ENCODE data around the gene HNF1A.

Gene HNF1A

GRCh38 chr12:120959111-120959878 is 19.0 kb upstream of the HNF1A start:
- DNase-seq (ENCODE audit: low spot score): no peak

GRCh38 chr12:120960657-120961056 is 17.7 kb upstream of the HNF1A start:
- no peak for DNase-seq (ENCODE audit: low spot score)

- DNase-seq (ENCODE audit: low spot score): no peak
These were observed 16.5 kb upstream of the HNF1A start for GRCh38 chr12:120961604-120962531.

DNA sequence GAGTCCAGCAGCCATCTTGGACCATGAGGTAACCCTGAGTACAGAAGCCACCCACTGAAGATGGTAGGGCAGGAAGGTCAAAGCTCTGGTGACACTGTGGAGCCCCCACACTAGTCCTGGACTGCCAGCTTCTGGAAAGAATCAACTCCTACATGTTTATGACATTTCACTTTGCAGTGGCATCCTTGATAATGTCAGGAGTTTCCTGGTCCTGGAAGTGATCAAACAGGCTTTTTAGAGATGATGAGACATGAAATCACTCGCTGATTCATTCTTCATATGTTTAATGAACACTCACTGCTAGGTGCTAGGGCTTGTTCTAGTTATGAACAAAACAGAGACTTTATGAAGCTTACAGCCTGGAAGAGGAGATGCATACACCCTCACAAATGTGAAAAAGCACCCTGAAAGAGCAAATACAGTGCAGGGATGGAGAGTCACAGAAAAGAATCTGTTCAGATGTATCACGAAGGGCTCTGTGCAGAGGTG is 15.8 kb upstream of the HNF1A start:
- no peak for DNase-seq (ENCODE audit: low spot score)

GRCh38 chr12:120964298-120964697 is 14.0 kb upstream of the HNF1A start:
- no peak for DNase-seq (ENCODE audit: low spot score)

DNA sequence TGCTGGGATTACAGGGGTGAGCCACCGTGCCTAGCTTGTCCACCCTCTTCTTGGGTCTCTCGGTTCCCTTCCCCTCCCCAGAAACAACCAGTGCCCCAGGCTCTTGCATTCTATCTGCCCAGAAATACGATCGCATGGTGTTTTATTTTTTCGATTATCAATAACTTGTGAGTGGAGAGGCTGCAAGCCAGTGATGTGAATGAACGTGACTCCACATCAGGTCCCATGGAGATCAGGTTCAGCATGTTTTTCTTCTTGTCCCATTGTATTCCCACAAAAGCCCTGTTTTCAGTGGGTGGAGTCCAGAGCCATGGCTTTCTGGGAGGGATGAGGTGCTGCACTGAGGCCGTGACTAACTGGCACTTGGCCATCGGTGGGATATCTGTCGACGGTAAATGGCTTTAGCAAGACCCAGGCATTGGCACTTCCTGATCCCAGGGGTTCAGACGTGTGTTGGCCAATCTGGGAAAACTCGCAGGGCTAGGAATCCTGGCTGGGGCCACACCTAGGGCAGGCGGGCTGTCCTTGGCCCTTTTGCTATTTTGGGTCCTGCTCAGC is 12.7 kb upstream of the HNF1A start:
- no peak for DNase-seq (ENCODE audit: low spot score)

DNA sequence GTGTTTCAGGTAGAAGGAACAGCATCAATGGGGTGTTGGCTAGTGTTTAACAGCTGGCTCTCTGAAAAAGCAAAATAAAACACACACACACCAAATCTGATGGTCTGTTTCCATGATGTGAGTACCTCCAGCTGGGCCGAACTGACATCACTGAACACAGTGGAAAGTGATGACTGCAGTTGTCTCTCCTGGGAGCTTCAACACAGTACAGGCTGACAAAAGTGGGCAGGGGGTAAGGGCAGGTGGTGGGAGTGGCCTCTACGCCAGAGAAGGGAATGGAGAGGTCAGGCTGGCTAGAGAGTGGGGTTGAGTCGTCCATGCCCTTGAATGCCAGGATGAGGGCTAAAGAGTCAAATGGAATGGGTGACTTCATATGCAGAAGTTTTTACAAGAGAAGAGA is 8.0 kb upstream of the HNF1A start:
- DNase-seq (ENCODE audit: low spot score): no peak

- peak; percentile 42 for DNase-seq (ENCODE audit: low spot score)
These were observed 6.8 kb upstream of the HNF1A start for GRCh38 chr12:120971299-120972180.

- no peak for DNase-seq (ENCODE audit: low spot score)
These were observed 5.3 kb upstream of the HNF1A start for GRCh38 chr12:120972870-120973543.

DNA sequence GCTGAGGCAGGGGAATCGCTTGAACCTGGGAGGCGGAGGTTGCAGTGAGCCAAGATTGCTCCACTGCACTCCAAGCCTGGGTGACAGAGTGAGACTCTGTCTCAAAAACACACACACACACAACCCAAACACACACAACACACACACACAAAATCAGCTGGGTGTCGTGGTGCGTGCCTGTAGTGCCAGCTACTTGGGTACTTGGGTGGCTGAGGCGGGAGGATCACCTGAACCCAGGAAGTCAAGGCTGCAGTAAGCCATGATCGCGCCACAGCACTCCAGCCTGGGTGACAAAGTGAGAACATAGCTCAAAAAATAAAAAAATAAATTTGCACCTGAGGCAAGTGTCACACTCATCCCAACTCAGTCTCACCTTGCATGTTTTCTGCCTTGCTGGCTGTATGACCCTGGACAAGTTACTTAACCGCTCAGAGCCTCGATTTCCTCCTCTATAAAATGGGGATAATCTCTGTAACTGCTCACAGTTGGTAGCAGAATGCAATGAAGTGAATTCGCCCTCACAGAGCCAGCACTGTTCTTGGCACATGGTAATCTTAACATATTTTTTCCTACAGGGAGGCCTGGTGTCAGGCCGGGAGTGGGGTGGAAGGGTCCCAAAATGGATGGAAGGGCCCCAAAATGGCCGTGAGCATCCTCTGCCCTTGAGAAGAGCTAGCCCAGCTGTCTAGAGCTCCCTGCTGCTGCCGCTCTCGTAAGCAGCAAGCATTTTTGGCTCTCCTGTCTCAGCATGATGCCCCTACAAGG is 630 bp upstream of the HNF1A start:
- no peak for DNase-seq (ENCODE audit: low spot score)

GRCh38 chr12:120979220-120979861 is 998 bp downstream of the HNF1A start:
- DNase-seq (ENCODE audit: low spot score): no peak

DNA sequence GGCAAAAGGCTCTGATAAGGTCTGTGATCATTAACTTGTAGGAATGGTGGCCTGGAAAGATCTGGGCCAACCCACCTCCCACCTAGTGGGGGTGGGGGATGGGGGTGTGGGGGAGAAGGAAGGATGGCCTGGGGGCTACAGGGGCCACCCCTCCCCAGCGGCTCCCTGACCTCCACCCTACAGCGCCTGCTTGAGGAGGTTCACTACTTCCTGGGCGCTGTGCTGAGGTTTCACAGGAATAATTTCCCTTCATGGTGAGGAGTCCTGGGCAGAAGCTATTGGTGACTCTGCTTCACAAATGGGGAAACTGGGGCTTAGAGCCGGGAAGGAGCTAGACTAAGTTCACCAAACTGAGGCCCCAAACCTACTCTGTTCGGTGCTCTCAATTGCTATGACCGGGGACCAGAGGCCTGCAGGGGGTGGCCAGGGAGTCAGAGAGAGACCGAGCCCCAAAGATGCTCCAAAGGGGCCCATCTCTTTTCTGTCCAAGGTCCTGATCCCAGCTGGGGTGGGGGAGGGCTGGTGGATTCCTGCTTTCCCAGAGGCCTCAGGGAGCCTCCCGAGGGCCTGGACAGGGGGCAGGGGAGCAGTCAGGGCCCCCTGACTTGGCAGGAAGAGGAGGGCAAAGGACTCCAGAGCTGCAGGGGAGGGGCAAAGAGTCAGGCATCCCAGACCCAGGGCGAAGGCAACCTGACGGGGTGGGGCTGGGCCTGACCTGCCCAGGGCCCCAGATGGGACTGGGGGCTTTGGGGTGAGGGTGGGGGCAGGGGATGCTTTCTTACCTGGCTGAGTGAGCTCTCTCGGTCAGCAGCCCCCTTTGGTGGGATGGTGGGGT is 1.7 kb downstream of the HNF1A start:
- DNase-seq (ENCODE audit: low spot score): no peak

GRCh38 chr12:120980800-120981368 is 2.5 kb downstream of the HNF1A start:
- no peak for DNase-seq (ENCODE audit: low spot score)

DNA sequence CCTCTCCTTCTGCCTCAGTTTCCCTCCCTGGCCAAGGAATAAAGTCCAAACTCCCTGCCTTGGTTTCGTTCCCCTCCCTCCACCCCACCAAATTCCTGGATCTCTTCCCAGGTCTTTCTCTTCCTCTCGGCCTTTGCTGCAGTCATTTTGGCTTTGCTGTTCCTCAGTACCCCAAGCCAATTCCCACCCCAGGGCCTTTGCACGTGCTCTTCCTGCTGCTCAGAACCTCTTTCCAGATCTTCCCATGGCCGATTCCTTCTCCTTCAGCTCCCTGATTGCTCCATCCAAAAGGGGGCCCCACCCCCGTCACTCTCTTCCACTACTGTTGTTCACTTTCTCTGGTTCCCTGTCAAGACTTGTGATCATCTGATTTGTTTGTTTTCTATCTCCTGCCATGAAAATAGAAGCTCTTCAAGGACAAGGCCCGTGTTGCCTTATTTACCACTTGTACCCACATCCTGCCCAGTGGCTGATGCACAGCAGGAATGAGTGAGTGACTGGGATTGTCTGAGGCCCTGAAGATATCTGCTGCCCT is 3.1 kb downstream of the HNF1A start:
- no peak for DNase-seq (ENCODE audit: low spot score)

DNA sequence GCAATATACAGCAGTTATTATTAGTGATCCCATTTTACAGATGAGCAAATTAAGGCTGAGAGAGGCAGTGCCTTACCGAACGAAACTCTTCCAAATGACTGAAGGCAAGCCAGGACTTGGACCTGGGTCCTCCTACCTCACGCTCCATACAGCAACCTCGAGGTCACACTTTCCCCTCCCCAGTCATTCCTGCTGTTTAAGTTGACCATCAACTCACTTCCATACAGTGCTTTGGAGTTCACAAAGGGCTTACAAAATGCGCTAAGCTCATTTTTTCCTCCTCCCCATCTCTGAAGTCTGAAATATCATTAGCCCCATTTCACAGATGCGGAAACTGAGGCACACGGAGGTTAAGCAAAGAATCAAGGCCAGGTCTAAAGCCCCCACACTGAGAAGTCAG is 4.3 kb downstream of the HNF1A start:
- DNase-seq (ENCODE audit: low spot score): no peak

GRCh38 chr12:120983759-120984158 is 5.4 kb downstream of the HNF1A start:
- DNase-seq (ENCODE audit: low spot score): no peak

- DNase-seq (ENCODE audit: low spot score): peak; percentile 59
These were observed 6.1 kb downstream of the HNF1A start for GRCh38 chr12:120984351-120984898.

- DNase-seq (ENCODE audit: low spot score): no peak
These were observed 9.9 kb downstream of the HNF1A start for GRCh38 chr12:120988234-120988633.
